ENCODE results near the gene TRHDE. TPM values are rescaled to one million over a fixed set of nuclear protein-coding genes. Genes with fewer than 3 reads are reported as not detected.

TRHDE gene
- total and polyA plus RNA-seq, 9 of the 15 experiments (the other 6 are each of a cell fraction or from before 2014, with no cell fraction given), result 0.03 to 0.29 (median 0.09) TPM

- Histone ChIP-seq H4K20me1 (replicated peaks; ENCODE audit: control insufficient read depth, insufficient read depth, low read length) (no peaks in the 10 kb centered on the region), H3K4me2 (ENCODE audit: insufficient read depth, low read length) (no peak overlapping the region), H3K79me2 (ENCODE audit: control insufficient read depth, insufficient read depth, low read length) (no peaks in the 10 kb centered on the region), H3K9me1 (ENCODE audit: control insufficient read depth, insufficient read depth, low read length) (no peaks in the 10 kb centered on the region), H3K27me3 (ENCODE audit: control insufficient read depth in 2 of 2, insufficient read depth in 2 of 2, low read length in 2 of 2) (no peaks in the 10 kb centered on the region), H3K4me3 (no peak overlapping the region), H3K36me3 (ENCODE audit: control insufficient read depth, insufficient read depth, low read length) (no peaks in the 10 kb centered on the region), H3K9ac (ENCODE audit: insufficient read depth in 1 of 2, low read depth in 2 of 2, low read length in 2 of 2) (no peak overlapping the region), H3K27ac (ENCODE audit: extremely low read depth, low read depth, low read length) (no peak overlapping the region), H3K4me1 (replicated peaks in 1 of 2; ENCODE audit: control insufficient read depth in 2 of 2, insufficient read depth in 2 of 2, low read length in 2 of 2) (no peaks in the 10 kb centered on the region), H2AFZ (ENCODE audit: low read depth, low read length) (no peak overlapping the region), H3K9me3 (replicated peaks; ENCODE audit: control insufficient read depth, insufficient read depth, low read depth, low read length) (no peaks in the 10 kb centered on the region)
- 0% methylated on average over 2 of the region's 2 CpGs for WGBS (ENCODE audit: insufficient coverage, low coverage, missing lambda C conversion rate)
- ATAC-seq (no peak), DNase-seq (ENCODE audit: extremely low read depth in 1 of 4, low spot score in 3 of 4) (no peak), FAIRE-seq (no peak)
- intact Hi-C loops (cut with micrococcal nuclease), result no loop called here
- no TSS peak for BruUV-seq (replicated peaks)
- in situ Hi-C loops (cut with MboI), result no loop called here
- POLR2A ChIA-PET, result no interaction called here
- CTCF ChIA-PET (ENCODE audit: low intra/inter-chr PET ratio), result no interaction called here
- TF ChIP-seq ATF6 (CRISPR knock-in tag; IDR thresholded peaks at IDR 0.05), result no peak
- no peak for TF ChIP-seq ILK (tag; IDR thresholded peaks at IDR 0.05; ENCODE audit: borderline replicate concordance, low read depth)
- TF ChIP-seq ZNF174 (CRISPR knock-in tag; IDR thresholded peaks at IDR 0.05), result no peak
- no peak for TF ChIP-seq ZNF217 (CRISPR knock-in tag; IDR thresholded peaks at IDR 0.05)
- no peak for TF ChIP-seq HINFP (tag; conservative IDR thresholded peaks at IDR 0.05; ENCODE audit: low read depth)
- no peak for TF ChIP-seq NKRF (IDR thresholded peaks at IDR 0.05; ENCODE audit: borderline replicate concordance)
- TF ChIP-seq ZNF311 (CRISPR knock-in tag; IDR thresholded peaks at IDR 0.05), result no peak
- TF ChIP-seq THAP12 (CRISPR knock-in tag; IDR thresholded peaks at IDR 0.05), result no peak
- TF ChIP-seq JUN (IDR thresholded peaks at IDR 0.05; ENCODE audit: borderline replicate concordance, low read depth, low read length), result no peak
- no peak for TF ChIP-seq JUN (CRISPR knock-in tag; IDR thresholded peaks at IDR 0.05; ENCODE audit: borderline replicate concordance)
- TF ChIP-seq ZNF57 (CRISPR knock-in tag; IDR thresholded peaks at IDR 0.05), result no peak
- no peak for TF ChIP-seq CHAMP1 (IDR thresholded peaks at IDR 0.05)
These were observed 21.8 kb upstream of the TRHDE start for GRCh38 chr12:72250346-72250745.
